Fibroblast of peridontal ligament (primary cell): ENCODE measurements around the gene ACR.
"Not testable (repeated sequence)": the region's sequence is repeated elsewhere in the genome, so short reads cannot be mapped to it uniquely, and the experiment has no call there.

Source experiments
- DNase-seq: peaks from one replicate; pipeline ENCODE4 v3.0.0-alpha.2; 2010; ENCODE audit errors: extremely low read depth

ACR gene

DNA sequence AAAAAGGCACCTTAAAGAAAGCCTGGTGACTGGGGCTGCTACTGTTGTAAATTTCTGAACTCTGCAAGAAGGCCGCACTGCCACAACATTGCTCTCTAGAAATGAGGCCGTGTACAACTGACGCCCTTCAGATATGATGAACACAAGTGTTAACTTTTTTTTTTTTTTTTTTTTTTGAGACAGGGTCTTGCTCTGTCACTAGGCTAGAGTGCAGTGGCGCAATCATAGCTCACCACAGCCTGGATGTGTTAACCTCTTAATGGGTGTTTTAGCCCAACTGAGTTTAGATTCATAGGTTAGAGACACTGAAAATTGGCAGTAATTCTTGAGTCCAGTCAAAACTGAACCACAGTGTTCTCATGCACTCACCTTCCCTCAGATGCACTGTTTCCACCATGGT, 42.2 kb downstream of the ACR start:
- DNase-seq = not testable (repeated sequence)

DNA sequence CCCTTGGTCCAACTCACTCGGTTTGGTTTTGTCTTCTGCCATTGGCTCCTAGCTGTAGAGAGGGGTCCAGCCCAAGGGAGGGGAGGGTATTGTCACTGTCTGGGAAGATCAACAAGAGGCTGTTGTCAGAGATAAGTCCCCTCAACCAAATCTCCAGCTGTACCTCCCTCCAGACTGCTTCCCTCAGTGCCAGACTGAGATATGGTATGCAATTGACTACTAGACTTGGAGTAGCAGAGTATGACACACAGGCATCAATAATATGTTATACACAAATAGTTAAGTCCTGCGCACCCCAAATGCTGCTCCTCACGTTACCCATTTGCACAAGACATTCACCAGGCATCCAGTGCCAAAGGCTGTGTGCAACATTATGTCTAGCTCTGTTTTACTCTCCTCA, 44.2 kb downstream of the ACR start:
- DNase-seq = not testable (repeated sequence)

DNA sequence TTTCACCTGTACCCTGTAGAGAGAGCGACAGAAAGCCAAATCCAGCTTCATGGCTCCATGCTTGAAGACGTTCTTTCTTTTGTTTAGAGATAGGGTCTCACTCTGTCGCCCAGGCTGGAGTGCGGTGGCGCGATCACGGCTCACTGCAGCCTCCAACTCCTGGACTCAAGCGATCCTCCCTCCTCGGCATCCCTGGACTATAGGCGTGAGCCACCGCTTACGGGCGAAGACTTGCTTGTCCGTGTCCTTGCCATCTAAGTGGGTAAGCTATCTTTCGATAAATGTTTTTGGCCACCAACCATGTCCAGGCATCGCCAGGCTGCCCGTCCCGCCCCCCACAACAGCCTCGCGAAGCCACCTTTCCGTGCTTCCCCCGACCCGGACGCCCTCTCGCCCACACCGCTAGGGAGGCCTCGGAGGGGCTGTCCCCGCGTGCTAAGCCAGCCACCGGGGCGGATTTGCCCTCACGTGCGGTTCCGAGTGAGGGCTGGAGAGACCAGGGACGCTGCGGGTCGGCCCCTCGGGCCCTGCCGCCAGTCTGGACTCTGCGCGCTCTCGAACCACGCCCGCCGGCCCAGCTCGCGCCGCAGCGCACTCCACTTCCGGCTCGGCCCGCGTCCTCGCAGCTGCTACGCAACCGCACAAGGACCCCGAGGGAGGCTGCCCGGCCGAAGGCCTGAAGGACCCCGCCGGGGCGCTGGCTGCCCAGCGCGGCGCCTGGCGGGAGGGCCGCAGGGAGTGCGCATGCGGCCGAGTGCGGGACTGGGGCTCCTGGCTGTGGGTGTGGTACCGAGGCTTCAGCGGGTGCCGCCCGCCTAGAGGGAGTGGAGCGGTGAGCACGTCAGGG, 45.3 kb downstream of the ACR start, which contains the start of gene RABL2B:
RABL2B (minus strand) TSS at position 604 of the 847 bp plus-strand sequence. CDS start 1,342 bp downstream, outside the sequence.
- DNase-seq = peak; percentile 82

DNA sequence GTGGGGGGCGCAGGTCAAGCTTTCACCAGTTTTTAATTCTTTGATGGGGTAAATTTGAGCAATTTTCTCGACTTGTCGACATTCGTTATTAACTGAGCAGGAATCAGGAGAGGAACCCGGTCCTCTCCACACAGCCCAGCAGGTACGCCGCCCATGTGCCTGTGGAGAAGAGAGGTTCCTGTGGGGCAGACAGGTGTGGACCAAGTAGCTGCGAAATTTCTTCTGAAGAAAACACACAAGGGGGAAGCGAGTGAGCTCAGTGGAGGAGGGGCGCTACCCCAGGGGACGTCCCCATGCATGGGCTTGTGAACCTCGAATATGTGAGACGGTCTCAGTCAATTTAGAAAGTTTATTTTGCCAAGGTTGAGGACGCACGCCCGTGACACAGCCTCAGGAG, 45.9 kb downstream of the ACR start:
- not testable (repeated sequence) for DNase-seq

DNA sequence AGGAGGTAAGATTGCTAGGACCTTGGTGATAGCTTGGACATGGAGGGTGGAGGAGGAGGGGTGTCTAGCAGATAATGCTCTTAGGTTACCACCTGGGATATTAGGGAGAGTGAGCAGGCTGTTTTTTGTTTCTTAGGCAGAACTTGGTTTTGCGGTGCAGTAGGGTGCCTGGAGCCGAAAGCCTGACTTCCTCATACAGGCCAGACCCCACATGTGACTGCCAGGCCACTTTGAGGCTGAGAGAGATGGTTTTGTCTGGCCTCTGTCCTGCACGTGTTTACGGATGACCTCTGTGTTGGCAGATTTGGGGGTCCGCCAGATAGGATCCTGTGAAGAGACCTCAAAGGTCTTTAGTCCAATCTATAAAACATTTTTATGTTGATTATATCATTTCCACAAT, 47.3 kb downstream of the ACR start:
- DNase-seq = not testable (repeated sequence)

DNA sequence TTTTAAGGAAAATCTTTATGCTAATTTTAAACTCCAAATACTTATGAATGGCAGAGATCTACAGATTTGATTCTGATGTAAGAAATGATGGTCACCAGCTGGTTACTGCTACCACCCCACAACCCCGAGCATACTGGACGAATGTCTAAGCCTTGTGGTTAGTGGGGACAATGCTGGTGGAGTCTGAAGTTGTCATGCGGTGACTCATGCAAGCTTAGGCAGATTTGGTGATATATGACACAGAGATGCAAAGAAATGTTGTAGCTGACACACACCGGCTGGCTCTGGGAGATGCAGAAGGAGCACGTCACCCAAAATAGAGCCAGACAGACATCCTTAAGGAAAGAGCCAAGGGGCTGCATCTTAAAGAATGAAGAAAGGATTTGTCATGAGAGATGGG, 48.9 kb downstream of the ACR start:
- DNase-seq = not testable (repeated sequence)
